ENCODE results near the gene ROBO2. TPM values are rescaled to one million over a fixed set of nuclear protein-coding genes. Genes with fewer than 3 reads are reported as not detected.

ROBO2 gene
- total RNA-seq, 1 donor from 2014 or later: 0.20 TPM

DNA sequence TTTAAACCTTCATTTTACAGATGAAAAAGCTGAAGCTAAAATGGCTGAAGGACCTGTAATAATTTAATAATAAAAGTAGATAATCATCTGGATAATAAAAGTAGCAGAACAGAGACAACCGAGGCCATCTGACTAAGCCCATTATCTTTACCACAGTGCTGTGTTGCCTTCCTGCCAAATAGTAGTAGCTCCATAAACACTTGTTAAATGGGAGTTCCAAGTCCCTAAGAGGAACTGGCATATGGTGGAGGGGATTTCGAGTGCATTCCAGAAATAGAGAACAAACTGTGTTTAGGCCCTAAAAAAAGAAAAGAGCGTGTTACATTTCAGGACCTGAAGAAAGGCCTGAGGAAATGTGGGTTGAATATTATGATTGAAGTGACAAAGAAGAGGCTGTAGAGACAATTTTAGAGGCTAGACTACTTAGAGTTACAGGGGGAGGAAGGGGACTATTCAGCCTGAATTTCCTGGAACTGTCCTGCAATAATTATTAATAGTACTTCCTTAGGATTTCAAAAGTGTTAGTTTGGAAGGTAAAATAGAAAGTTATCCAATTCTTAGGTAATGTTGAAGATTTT lies 424.3 kb downstream of the ROBO2 start:
- DNase-seq (ENCODE audit: low spot score) (no peak), ATAC-seq (no peak)

DNA sequence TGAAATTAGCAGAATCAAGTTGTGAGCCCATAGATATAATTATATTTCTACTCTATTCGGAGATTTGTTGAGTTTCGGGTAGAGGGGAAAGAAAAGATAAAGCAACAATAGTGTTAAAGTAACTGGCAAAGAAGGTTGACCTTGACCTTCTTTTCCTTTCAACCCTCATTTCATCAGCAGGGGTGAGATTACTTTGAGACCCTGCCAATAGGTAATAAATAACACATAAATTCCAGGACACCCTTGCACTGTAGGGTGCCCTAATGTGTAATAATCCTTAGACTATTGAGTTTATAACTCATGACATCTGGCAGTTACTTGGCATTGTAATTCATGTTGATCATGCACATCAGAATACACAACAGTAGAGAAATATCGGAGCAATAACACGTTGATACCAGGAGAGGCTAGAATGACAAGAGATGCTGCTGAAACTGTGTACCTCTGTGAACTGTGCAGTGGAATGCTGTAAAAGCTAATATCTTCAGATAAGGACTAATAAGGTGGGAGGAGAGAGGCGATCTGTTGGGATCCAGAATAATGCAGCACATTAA lies 426.7 kb downstream of the ROBO2 start:
- DNase-seq (ENCODE audit: low spot score) (no peak), ATAC-seq (peak; percentile 10)

- DNase-seq (ENCODE audit: low spot score): peak; percentile 88
- peak; percentile 96 for ATAC-seq
These were observed 428.1 kb downstream of the ROBO2 start for GRCh38 chr3:77467702-77468625.

DNA sequence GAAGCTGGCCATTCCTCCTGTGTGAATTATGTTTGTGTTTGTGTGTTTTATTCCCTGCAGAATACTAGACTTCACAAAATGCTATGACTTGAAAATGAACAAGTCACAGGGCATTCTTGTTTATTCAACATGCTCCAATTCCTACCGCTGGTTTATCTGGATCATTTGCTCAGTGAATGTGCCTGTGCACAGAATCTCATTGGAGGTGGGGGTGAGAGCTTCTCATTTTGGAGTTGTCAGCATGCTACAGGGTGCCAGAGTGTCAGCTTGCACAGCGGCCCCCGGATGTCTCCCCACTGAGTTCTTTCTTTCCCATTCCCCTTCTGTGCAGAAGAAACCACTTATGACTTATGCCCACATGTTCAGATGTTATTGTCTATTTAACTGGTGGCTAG lies 428.7 kb downstream of the ROBO2 start:
- DNase-seq (ENCODE audit: low spot score) (no peak), ATAC-seq (peak; percentile 34)

DNA sequence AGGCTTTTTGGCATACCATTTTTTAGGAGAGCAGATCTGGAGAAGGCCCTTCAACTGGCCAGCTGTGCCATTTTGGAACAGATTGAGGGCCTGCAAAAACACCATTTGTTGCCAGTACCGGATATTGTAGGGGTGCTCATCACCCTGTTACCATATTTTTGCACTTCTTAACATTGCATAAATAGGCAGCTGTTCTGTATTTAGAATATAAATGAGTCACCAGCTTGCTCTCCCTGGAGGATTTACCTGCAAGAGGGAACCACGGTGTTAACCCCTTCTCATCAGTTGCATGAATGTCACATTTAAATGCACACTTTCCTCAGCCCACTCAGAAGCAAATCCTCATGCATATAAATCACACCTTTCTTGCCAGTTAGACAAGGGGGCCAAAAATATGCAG lies 435.6 kb downstream of the ROBO2 start:
- DNase-seq (ENCODE audit: low spot score): no peak
- ATAC-seq: no peak

GRCh38 chr3:77479021-77479420 lies 439.1 kb downstream of the ROBO2 start:
- DNase-seq (ENCODE audit: low spot score): no peak
- ATAC-seq: no peak

DNA sequence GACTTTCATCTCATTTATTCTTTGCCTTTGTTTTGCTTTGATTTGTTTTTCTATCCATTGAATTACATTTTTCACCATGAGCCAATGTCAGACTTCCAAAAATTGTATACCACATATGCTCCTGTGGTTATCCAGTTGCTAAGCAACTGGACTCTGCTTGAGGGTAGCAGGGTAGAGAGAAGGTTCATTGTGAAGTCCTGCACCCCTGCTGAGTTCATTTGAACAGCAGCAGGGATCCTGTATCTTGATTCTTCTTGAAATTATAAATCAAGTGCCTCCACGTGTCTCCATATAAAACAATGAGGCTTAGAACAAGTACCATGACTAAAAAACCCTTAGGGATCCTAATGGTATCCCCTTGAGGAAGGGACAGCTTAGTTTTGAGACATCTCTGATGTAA lies 449.3 kb downstream of the ROBO2 start:
- ATAC-seq: no peak

DNA sequence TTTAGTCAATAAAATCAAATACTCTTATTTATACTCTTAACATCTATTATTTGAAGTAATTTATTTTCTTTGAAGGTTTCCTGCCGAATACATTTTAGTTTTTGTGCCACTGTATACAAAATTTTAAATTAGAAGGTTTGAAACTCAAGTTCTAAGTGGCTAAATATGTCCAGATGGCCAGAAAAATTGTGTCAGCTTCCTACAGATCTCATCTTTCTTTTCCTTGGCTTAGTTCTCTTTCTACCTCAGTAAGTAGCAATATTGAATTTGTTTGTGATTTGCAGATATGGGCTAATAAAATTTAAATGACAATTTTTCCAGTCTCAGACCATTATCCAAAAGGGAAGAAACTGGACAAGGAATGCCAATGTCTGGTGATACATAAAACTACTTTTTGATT lies 452.1 kb downstream of the ROBO2 start:
- no peak for ATAC-seq
- no peak for DNase-seq (ENCODE audit: low spot score)

More for the DNA sequence above, 449.3 kb downstream of the ROBO2 start:
- DNase-seq (ENCODE audit: low spot score): no peak

DNA sequence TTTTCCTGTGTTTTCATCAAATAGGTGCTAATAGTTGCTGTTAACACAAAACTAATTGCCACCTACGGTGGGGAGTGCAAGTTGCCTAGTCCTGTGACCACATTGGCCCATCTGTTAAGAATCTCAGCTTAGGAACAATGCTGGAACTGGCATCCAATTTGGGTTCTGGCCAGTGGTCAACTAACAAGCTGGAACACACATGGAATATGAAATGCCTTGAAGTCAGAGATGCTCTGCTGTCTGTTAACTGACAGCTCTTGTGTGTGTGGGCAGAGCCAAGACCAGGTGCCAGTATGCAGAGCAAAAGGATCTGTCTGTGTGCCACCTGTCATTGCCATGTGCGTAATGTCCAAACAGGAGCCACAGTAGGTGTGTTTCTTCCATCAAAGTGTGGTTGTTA lies 460.8 kb downstream of the ROBO2 start:
- ATAC-seq (no peak), DNase-seq (ENCODE audit: low spot score) (no peak)

- DNase-seq (ENCODE audit: low spot score) (no peak), ATAC-seq (peak; percentile 73)
These were observed 466.5 kb downstream of the ROBO2 start for GRCh38 chr3:77506384-77506783.

DNA sequence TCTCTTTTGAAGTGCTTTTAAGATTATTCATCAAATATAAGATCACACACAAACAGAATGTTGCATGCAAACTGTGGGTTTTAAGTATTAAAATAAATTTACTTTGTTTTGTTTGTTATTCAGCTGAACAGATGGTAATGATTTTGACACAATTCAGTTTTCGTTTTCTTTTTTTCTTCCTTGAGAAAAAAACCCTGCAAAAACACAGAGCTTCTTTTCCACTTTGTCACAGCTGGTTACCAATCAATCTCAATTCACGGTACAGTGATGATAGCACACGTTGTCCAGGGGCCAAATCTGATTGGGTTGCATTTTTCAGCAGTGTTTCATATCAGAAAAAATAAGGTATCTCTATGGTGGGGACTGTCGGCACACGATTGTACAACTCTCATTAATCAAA lies 473.6 kb downstream of the ROBO2 start:
- DNase-seq (ENCODE audit: low spot score) (no peak), ATAC-seq (no peak)

GRCh38 chr3:77514766-77515165 lies 474.9 kb downstream of the ROBO2 start:
- DNase-seq (ENCODE audit: low spot score) (no peak), ATAC-seq (no peak)

DNA sequence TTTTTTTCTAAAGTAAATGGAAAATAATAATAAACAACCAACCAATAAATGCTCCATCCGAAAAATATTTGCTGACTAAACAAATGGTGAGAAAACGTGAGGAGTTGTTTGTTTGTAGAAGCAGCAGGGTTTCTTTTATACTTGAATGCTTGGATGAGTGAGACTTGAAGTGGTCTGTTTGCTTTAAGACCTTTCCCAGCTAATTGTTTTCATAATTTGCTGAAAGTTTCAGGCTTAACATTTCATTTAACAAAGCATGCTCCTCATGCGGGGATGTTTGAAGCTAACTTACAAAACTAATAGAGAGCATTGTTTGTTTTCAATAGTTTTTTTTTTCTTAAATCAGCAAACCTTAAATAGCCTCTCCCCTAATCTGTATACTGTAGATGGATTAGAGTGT lies 484.6 kb downstream of the ROBO2 start:
- no peak for ATAC-seq
- no peak for DNase-seq (ENCODE audit: low spot score)

DNA sequence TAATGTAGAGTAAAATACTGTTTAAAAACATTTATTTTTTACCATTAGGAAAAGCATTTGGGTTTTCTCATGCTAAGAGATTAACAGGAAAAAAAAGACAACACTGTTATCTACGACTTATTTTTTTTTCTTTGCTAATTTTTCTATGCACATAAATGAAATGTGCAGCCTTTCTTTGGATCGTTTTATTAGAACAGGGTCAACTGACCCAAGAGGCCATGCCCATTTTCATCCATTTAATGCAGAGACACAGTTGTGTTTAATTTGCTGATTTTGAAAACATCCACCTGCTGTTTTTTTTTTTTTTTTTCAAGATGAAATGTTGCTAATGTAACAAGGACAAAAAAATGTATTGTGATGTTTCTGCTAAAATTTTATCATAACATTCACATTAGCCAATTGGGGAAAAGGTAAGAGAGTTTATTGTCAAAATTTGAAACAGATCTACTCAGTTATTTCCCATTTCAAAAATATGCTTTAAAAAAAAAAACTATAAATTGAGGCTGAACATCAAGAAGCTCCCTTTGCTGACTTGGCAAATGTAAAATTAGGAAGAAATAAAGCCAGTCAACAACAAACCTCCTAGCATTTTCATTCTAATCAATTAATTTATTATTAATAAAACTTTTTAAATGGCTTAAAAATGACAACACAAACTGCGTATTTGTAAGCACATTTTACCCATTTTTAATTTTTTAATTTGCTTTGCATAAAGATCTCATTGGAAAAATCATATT lies 485.2 kb downstream of the ROBO2 start:
- DNase-seq (ENCODE audit: low spot score) (no peak), ATAC-seq (no peak)

DNA sequence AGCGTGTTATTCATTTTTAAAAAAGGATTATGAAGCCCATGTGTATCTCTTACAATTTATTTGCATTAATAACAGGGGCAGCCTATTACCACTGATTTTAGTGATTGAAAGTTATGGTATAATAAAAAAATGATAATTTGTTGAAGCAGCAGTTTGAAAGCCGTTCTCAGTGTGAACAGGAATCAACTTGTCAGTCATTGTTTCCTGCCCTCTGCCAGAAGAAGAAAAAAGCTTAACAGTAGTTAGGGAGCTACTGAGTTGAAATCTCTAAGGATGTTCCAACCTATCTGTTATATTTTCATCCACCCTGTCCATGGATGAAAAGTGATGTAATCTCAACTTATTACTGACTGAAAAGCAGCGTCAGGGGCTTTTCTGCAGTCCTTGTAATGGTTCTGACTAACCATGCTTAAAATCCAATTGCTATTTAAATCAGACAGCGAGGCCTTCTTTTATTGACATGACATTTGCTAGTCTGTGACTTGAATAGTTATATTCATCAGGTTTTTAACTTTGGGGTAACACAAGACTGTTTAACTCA lies 486.7 kb downstream of the ROBO2 start:
- ATAC-seq (no peak), DNase-seq (ENCODE audit: low spot score) (no peak)

GRCh38 chr3:77529522-77529921 lies 489.6 kb downstream of the ROBO2 start:
- ATAC-seq: no peak
- DNase-seq (ENCODE audit: low spot score): no peak

GRCh38 chr3:77530870-77531269 lies 491.0 kb downstream of the ROBO2 start:
- DNase-seq (ENCODE audit: low spot score): no peak
- ATAC-seq: no peak

DNA sequence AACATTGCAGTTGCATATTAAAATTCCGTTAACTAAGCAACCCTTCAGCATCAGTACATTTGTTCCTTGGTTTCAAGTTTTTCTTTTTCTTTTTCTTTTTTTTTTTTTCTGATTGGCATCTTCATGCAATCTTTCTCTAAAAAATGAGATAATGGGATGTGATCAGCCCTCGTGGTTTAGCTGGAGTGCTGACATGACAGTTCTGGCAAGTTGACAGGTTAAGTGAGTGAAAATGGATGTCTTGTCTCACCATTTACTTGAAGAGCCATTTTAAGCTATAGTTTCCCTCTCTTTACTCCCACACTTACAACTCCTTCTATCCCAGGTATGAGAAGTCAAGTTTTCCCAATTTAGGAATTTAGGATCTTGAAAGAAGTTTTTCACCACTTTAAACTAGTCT lies 495.2 kb downstream of the ROBO2 start:
- no peak for DNase-seq (ENCODE audit: low spot score)
- no peak for ATAC-seq

- DNase-seq (ENCODE audit: low spot score) (no peak), ATAC-seq (no peak)
These were observed 496.3 kb downstream of the ROBO2 start for GRCh38 chr3:77536038-77536775.

- DNase-seq (ENCODE audit: low spot score) (no peak), ATAC-seq (no peak)
These were observed 499.1 kb downstream of the ROBO2 start for GRCh38 chr3:77539014-77539413.

GRCh38 chr3:77539677-77540076 lies 499.8 kb downstream of the ROBO2 start:
- ATAC-seq: no peak
- DNase-seq (ENCODE audit: low spot score): no peak

All from left lobe of liver (tissue), 2 donors.